ENCODE data around the gene OR13J1. TPM values are rescaled to one million over a fixed set of nuclear protein-coding genes. Genes with fewer than 3 reads are reported as not detected.

Gene OR13J1
- total and polyA plus RNA-seq, 4 donors = not detected

DNA sequence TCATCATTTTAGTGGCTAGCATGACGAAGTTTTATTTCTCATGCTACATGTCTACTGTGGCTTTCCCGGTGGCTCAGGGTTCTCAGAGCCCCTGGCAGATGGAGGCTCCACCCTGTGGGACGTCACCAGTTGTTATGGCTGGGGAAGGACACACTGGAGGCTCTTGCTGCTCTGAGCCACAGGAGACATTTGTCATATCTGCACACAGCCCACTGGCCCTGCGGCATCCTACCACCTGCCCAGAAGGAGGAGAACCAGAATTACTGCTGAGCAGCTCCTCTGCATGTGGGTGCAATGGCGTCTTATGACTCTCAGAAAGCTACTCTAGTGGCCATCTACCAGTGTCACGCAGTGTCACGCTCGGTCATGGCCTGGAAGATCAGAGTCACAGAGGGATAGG lies 6.6 kb downstream of the OR13J1 start:
- 78% methylated on average over 8 of the region's 8 CpGs for WGBS
- TF ChIP-seq ZBTB33 (IDR thresholded peaks at IDR 0.05) = no peak
- TF ChIP-seq HNF4A (conservative IDR thresholded peaks at IDR 0.05) = no peak
- no peak for TF ChIP-seq ATF3 (IDR thresholded peaks at IDR 0.05)
- no peak for TF ChIP-seq JUND (IDR thresholded peaks at IDR 0.05)
- no peak for TF ChIP-seq SP1 (IDR thresholded peaks at IDR 0.05)
- TF ChIP-seq YY1 (IDR thresholded peaks at IDR 0.05) = no peak
- TF ChIP-seq REST (IDR thresholded peaks at IDR 0.05) = no peak
- TF ChIP-seq RAD21 (IDR thresholded peaks at IDR 0.05) = no peak
- no peak for TF ChIP-seq EGR1 (IDR thresholded peaks at IDR 0.05; ENCODE audit: low read depth in 2 of 2)
- TF ChIP-seq, protein P1, sequence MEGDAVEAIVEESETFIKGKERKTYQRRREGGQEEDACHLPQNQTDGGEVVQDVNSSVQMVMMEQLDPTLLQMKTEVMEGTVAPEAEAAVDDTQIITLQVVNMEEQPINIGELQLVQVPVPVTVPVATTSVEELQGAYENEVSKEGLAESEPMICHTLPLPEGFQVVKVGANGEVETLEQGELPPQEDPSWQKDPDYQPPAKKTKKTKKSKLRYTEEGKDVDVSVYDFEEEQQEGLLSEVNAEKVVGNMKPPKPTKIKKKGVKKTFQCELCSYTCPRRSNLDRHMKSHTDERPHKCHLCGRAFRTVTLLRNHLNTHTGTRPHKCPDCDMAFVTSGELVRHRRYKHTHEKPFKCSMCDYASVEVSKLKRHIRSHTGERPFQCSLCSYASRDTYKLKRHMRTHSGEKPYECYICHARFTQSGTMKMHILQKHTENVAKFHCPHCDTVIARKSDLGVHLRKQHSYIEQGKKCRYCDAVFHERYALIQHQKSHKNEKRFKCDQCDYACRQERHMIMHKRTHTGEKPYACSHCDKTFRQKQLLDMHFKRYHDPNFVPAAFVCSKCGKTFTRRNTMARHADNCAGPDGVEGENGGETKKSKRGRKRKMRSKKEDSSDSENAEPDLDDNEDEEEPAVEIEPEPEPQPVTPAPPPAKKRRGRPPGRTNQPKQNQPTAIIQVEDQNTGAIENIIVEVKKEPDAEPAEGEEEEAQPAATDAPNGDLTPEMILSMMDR (IDR thresholded peaks at IDR 0.05; ENCODE audit: low read depth, low read length, missing input control) = no peak
- TF ChIP-seq TAF1 (conservative IDR thresholded peaks at IDR 0.05) = no peak
- no peak for TF ChIP-seq RXRA (IDR thresholded peaks at IDR 0.05)
- no peak for TF ChIP-seq FOXA2 (IDR thresholded peaks at IDR 0.05)
- TF ChIP-seq GABPA (IDR thresholded peaks at IDR 0.05 in 1 of 2, conservative IDR thresholded peaks at IDR 0.05 in 1 of 2) = no peak
- TF ChIP-seq HNF4G (IDR thresholded peaks at IDR 0.05) = no peak
- TF ChIP-seq NR2F2 (IDR thresholded peaks at IDR 0.05) = no peak
- TF ChIP-seq MAX (IDR thresholded peaks at IDR 0.05) = no peak
- Histone ChIP-seq H3K4me1 (ENCODE audit: control insufficient read depth in 4 of 4, insufficient read depth in 4 of 4, low read length in 3 of 4) (no peaks in the 10 kb centered on the region), H3K36me3 (ENCODE audit: control insufficient read depth in 4 of 4, insufficient read depth in 3 of 4, low read depth in 1 of 4, low read length in 3 of 4) (no peaks in the 10 kb centered on the region), H3K27ac (ENCODE audit: low read depth in 1 of 2, low read length in 2 of 2) (no peak overlapping the region), H3K9me3 (ENCODE audit: control insufficient read depth in 4 of 4, low read length in 3 of 4) (no peaks in the 10 kb centered on the region), H3K4me3 (ENCODE audit: low read depth in 1 of 3, low read length in 3 of 3) (no peak overlapping the region), H3K27me3 (ENCODE audit: control insufficient read depth in 4 of 4, insufficient read depth in 4 of 4, low read length in 3 of 4) (peaks cover 0 to 5% (median 0%) of the 10 kb centered on the region in 4 donors), H3K9ac (ENCODE audit: low read depth in 1 of 2, low read length in 2 of 2) (no peak overlapping the region)
- no peak for DNase-seq (ENCODE audit: low spot score)

DNA sequence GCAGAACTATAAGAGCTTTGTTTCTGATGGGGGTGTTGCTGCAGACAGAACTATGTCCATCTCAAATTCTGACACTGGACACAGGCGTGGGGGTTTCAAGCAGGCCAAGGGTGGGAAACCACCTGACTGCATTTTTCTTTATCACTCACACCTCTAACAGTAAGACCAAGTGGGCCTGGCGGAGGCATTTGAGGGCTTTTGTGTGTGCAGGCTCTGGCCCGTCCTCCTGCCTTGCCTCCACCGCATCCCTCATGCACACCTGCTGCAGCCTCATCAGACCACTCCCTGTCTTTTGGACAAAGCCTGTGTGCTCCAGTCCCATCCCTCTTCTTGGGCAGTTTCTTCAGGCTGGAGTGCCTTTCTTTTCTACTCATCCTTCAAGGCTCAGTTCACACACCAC lies 7.9 kb downstream of the OR13J1 start:
- 84% methylated on average over 4 of the region's 4 CpGs for WGBS
- Histone ChIP-seq H3K27ac (ENCODE audit: low read depth in 1 of 2, low read length in 2 of 2) (no peak overlapping the region), H3K4me1 (ENCODE audit: control insufficient read depth in 4 of 4, insufficient read depth in 4 of 4, low read length in 3 of 4) (no peaks in the 10 kb centered on the region), H3K9me3 (ENCODE audit: control insufficient read depth in 4 of 4, low read length in 3 of 4) (no peaks in the 10 kb centered on the region), H3K9ac (ENCODE audit: low read depth in 1 of 2, low read length in 2 of 2) (no peak overlapping the region), H3K4me3 (ENCODE audit: low read depth in 1 of 3, low read length in 3 of 3) (no peak overlapping the region), H3K36me3 (ENCODE audit: control insufficient read depth in 4 of 4, insufficient read depth in 3 of 4, low read depth in 1 of 4, low read length in 3 of 4) (no peaks in the 10 kb centered on the region), H3K27me3 (ENCODE audit: control insufficient read depth in 4 of 4, insufficient read depth in 4 of 4, low read length in 3 of 4) (peaks cover 0 to 5% (median 0%) of the 10 kb centered on the region in 4 donors)
- DNase-seq (ENCODE audit: low spot score) = peak; percentile 22
- TF ChIP-seq RXRA (IDR thresholded peaks at IDR 0.05) (no peak), FOXA1 (IDR thresholded peaks at IDR 0.05) (no peak), JUND (IDR thresholded peaks at IDR 0.05) (no peak), RAD21 (IDR thresholded peaks at IDR 0.05) (no peak), EGR1 (IDR thresholded peaks at IDR 0.05; ENCODE audit: low read depth in 2 of 2) (no peak), HNF4G (IDR thresholded peaks at IDR 0.05) (no peak), ATF3 (IDR thresholded peaks at IDR 0.05) (no peak), TAF1 (conservative IDR thresholded peaks at IDR 0.05) (no peak), ZBTB33 (IDR thresholded peaks at IDR 0.05) (no peak)
- TF ChIP-seq, protein P1 (IDR thresholded peaks at IDR 0.05; ENCODE audit: low read depth, low read length, missing input control) = no peak
